ENCODE measurements around the gene ARHGAP40. TPM values are rescaled to one million over a fixed set of nuclear protein-coding genes. Genes with fewer than 3 reads are reported as not detected.

ARHGAP40 gene
- total RNA-seq, 2 experiments from 2014 or later = not detected

DNA sequence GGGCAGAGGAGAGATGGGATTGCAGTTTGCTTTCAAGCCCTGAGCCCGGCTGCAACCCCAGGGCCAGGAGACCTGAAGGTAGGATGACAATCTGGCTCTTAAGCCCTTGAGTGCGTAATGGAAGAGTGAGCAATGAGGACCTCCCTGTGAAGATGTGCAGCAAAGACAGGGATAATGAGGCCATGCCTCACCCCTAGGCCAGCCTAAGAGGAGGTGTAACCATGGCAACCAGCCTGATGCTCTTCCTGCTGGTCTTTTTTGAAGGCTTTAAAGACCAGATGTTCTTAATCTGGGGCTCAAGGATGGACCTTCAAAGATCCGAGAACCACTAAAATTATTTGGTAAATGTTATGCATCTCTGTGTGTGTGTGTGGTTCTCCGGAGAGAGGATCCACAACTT is 8.2 kb downstream of the ARHGAP40 start:
- H3K9me3 Mint-ChIP-seq = no peaks in the 10 kb centered on the region
- H3K27ac Mint-ChIP-seq = no peak overlapping the region
- peaks cover 27% of the 10 kb centered on the region for H3K27me3 Mint-ChIP-seq (ENCODE audit: low read depth)
- no peak overlapping the region for H3K4me3 Mint-ChIP-seq
- CTCF ChIA-PET = no interaction called here
- no peaks in the 10 kb centered on the region for H3K36me3 Mint-ChIP-seq (ENCODE audit: low read depth)
- no peaks in the 10 kb centered on the region for H3K4me1 Mint-ChIP-seq (ENCODE audit: low read depth)
- intact Hi-C loops (cut with micrococcal nuclease) = no loop called here
- no peak for DNase-seq

- CTCF ChIA-PET = interaction anchor here (0.6 kb wide), 1 partner anchor 124 kb away, joined by 4 read pairs; no protein-coding TSS in a partner anchor
- no peaks in the 10 kb centered on the region for H3K36me3 Mint-ChIP-seq (ENCODE audit: low read depth)
- intact Hi-C loops (cut with micrococcal nuclease) = no loop called here
- H3K4me3 Mint-ChIP-seq = no peak overlapping the region
- peaks cover 21% of the 10 kb centered on the region for H3K27me3 Mint-ChIP-seq (ENCODE audit: low read depth)
- H3K9me3 Mint-ChIP-seq = no peaks in the 10 kb centered on the region
- no peak overlapping the region for H3K27ac Mint-ChIP-seq
- H3K4me1 Mint-ChIP-seq (ENCODE audit: low read depth) = no peaks in the 10 kb centered on the region
- DNase-seq = no peak
Observed at GRCh38 chr20:38610521-38610920, 8.9 kb downstream of the ARHGAP40 start.

- Mint-ChIP-seq H3K4me3 (no peak overlapping the region), H3K36me3 (ENCODE audit: low read depth) (no peaks in the 10 kb centered on the region), H3K27me3 (ENCODE audit: low read depth) (peaks cover 11% of the 10 kb centered on the region), H3K9me3 (no peaks in the 10 kb centered on the region), H3K27ac (no peak overlapping the region), H3K4me1 (ENCODE audit: low read depth) (no peaks in the 10 kb centered on the region)
- intact Hi-C loops (cut with micrococcal nuclease) = no loop called here
- CTCF ChIA-PET = interaction anchor here (1.5 kb wide), 1 partner anchor 21 kb away, joined by 4 read pairs; no protein-coding TSS in a partner anchor
- no peak for DNase-seq
Observed at GRCh38 chr20:38612751-38613515, 11.3 kb downstream of the ARHGAP40 start.

DNA sequence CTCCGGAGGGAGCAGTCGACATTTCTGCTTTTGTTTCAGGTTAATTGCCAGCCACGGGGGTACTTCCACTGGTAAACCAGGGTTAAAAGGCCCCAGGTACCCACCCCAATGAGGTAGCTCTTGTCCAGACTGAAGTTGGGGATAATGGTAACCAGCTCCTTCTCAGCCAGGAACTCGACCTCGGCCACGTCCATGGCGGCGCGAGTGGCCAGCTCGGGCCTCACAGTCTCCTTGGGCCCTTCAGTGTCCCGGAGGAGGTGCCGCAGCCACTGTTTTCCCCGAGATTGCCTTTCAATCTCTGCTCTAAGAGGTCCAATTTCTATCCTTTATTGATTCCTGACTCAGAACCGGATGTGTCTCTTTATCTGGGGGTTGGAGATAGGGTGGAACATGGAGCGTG is 13.7 kb downstream of the ARHGAP40 start:
- Mint-ChIP-seq H3K27ac (no peak overlapping the region), H3K36me3 (ENCODE audit: low read depth) (no peaks in the 10 kb centered on the region), H3K4me3 (no peak overlapping the region), H3K27me3 (ENCODE audit: low read depth) (peaks cover 9% of the 10 kb centered on the region), H3K4me1 (ENCODE audit: low read depth) (no peaks in the 10 kb centered on the region), H3K9me3 (no peaks in the 10 kb centered on the region)
- intact Hi-C loops (cut with micrococcal nuclease) = no loop called here
- DNase-seq = no peak
- CTCF ChIA-PET = interaction anchor here (0.6 kb wide), 1 partner anchor 26 kb away, joined by 3 read pairs; no protein-coding TSS in a partner anchor

DNA sequence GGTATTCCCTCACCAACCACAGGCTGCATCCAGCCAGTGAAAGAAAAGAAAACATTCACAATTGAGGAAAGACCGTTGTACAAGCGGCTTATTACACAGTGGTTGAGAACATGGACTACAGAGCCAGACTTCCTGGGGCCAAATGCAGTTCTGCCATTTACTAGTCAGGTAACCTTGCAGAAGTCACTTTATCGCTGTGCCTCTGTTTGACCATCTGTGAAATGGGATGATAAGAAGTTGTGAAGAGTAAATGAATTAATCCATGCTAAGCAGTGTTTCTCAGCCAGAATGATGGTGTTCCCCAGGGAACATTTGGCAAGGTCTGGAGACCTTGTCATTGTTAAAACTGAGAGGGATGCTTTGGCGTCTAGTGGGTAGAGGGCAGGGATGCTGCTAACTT is 14.8 kb downstream of the ARHGAP40 start:
- Mint-ChIP-seq H3K27me3 (ENCODE audit: low read depth) (peaks cover 11% of the 10 kb centered on the region), H3K9me3 (no peaks in the 10 kb centered on the region), H3K36me3 (ENCODE audit: low read depth) (no peaks in the 10 kb centered on the region), H3K4me3 (no peak overlapping the region), H3K27ac (no peak overlapping the region), H3K4me1 (ENCODE audit: low read depth) (no peaks in the 10 kb centered on the region)
- intact Hi-C loops (cut with micrococcal nuclease) = no loop called here
- no peak for DNase-seq
- CTCF ChIA-PET = no interaction called here

GRCh38 chr20:38617011-38617829 is 15.6 kb downstream of the ARHGAP40 start:
- CTCF ChIA-PET = no interaction called here
- intact Hi-C loops (cut with micrococcal nuclease) = no loop called here
- no peak overlapping the region for H3K4me3 Mint-ChIP-seq
- no peak overlapping the region for H3K27ac Mint-ChIP-seq
- peaks cover 11% of the 10 kb centered on the region for H3K27me3 Mint-ChIP-seq (ENCODE audit: low read depth)
- H3K9me3 Mint-ChIP-seq = no peaks in the 10 kb centered on the region
- no peaks in the 10 kb centered on the region for H3K36me3 Mint-ChIP-seq (ENCODE audit: low read depth)
- no peak for DNase-seq
- no peaks in the 10 kb centered on the region for H3K4me1 Mint-ChIP-seq (ENCODE audit: low read depth)

GRCh38 chr20:38617830-38618196 is 16.2 kb downstream of the ARHGAP40 start:
- Mint-ChIP-seq H3K4me1 (ENCODE audit: low read depth) (no peaks in the 10 kb centered on the region), H3K27ac (no peak overlapping the region), H3K27me3 (ENCODE audit: low read depth) (peaks cover 11% of the 10 kb centered on the region), H3K9me3 (no peaks in the 10 kb centered on the region), H3K4me3 (no peak overlapping the region), H3K36me3 (ENCODE audit: low read depth) (no peaks in the 10 kb centered on the region)
- intact Hi-C loops (cut with micrococcal nuclease) = no loop called here
- CTCF ChIA-PET = no interaction called here
- no peak for DNase-seq

GRCh38 chr20:38620441-38620840 is 18.8 kb downstream of the ARHGAP40 start:
- DNase-seq = no peak
- H3K27ac Mint-ChIP-seq = no peak overlapping the region
- CTCF ChIA-PET = no interaction called here
- no peaks in the 10 kb centered on the region for H3K4me1 Mint-ChIP-seq (ENCODE audit: low read depth)
- peaks cover 9% of the 10 kb centered on the region for H3K9me3 Mint-ChIP-seq
- H3K4me3 Mint-ChIP-seq = no peak overlapping the region
- peaks cover 9% of the 10 kb centered on the region for H3K27me3 Mint-ChIP-seq (ENCODE audit: low read depth)
- intact Hi-C loops (cut with micrococcal nuclease) = no loop called here
- H3K36me3 Mint-ChIP-seq (ENCODE audit: low read depth) = no peaks in the 10 kb centered on the region

DNA sequence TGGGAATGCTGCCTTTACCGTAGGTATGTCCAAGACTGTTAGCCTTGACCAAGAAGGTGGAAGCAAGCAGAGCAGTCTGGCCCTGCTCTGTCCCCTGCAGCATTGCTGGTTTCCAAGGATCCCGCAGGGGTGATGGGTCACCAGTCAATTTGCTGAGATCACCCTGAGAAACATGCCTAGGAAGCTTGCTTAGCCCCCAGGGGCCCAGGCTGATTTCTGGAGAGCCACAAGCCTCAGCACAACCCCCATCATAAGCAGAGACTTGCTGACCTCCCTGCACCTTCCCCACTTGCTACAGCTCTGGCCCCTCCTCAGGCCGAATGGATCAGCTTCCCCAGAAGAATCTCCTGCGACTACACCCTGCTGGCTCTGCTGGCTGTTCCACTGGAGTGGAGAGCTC is 21.5 kb downstream of the ARHGAP40 start:
- H3K4me1 Mint-ChIP-seq (ENCODE audit: low read depth) = no peaks in the 10 kb centered on the region
- H3K27me3 Mint-ChIP-seq (ENCODE audit: low read depth) = peaks cover 2% of the 10 kb centered on the region
- no peak overlapping the region for H3K4me3 Mint-ChIP-seq
- intact Hi-C loops (cut with micrococcal nuclease) = no loop called here
- H3K36me3 Mint-ChIP-seq (ENCODE audit: low read depth) = no peaks in the 10 kb centered on the region
- no peak for DNase-seq
- CTCF ChIA-PET = interaction anchor here (1.2 kb wide), 1 partner anchor 11 kb away, joined by 3 read pairs; no protein-coding TSS in a partner anchor
- H3K27ac Mint-ChIP-seq = no peak overlapping the region
- H3K9me3 Mint-ChIP-seq = peaks cover 9% of the 10 kb centered on the region

DNA sequence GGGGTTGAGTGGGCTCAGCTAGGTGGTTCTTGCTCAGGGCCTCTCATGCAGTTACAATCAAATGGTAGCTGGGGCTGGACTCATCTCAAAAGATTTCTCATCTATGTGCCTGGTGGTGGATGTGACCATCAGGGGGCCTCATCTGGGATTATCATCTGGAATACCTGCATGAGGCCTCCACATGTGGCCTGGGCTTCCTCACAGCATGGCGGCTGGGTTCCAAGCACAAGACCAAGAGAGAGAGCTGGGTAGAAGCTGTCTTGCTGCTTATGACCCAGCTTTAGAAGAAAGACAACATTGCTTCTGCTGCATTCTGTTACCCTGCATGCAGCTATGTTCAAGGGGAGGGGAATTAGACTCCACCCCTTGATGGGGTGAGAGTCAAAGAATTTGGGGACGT is 22.5 kb downstream of the ARHGAP40 start:
- Mint-ChIP-seq H3K9me3 (peaks cover 9% of the 10 kb centered on the region), H3K27me3 (ENCODE audit: low read depth) (peaks cover 2% of the 10 kb centered on the region), H3K27ac (no peak overlapping the region), H3K4me1 (ENCODE audit: low read depth) (no peaks in the 10 kb centered on the region), H3K4me3 (no peak overlapping the region), H3K36me3 (ENCODE audit: low read depth) (no peaks in the 10 kb centered on the region)
- CTCF ChIA-PET = no interaction called here
- DNase-seq = no peak
- intact Hi-C loops (cut with micrococcal nuclease) = no loop called here

DNA sequence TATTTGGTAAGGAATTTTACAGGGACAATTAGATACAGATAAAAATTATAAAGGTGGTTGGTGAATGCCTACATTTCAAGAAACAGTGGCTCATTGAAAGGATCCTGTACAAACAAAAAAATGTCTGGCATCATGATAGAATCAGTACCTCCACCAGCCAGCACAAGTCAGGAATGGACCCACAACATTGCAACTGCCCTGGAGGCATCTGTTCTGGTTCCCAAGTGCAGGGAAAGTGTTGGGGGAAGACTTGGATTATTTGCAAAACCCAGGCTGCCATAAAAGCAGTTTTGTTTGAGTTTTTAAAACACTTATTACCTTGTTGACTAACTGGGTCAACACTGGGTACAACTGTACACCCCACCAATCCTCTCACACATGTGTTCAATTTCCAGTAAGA is 24.3 kb downstream of the ARHGAP40 start:
- Mint-ChIP-seq H3K4me1 (ENCODE audit: low read depth) (no peaks in the 10 kb centered on the region), H3K27me3 (ENCODE audit: low read depth) (peaks cover under 1% of the 10 kb centered on the region), H3K27ac (no peak overlapping the region), H3K36me3 (ENCODE audit: low read depth) (no peaks in the 10 kb centered on the region), H3K4me3 (no peak overlapping the region), H3K9me3 (peaks cover 9% of the 10 kb centered on the region)
- no peak for DNase-seq
- CTCF ChIA-PET = no interaction called here
- intact Hi-C loops (cut with micrococcal nuclease) = no loop called here

DNA sequence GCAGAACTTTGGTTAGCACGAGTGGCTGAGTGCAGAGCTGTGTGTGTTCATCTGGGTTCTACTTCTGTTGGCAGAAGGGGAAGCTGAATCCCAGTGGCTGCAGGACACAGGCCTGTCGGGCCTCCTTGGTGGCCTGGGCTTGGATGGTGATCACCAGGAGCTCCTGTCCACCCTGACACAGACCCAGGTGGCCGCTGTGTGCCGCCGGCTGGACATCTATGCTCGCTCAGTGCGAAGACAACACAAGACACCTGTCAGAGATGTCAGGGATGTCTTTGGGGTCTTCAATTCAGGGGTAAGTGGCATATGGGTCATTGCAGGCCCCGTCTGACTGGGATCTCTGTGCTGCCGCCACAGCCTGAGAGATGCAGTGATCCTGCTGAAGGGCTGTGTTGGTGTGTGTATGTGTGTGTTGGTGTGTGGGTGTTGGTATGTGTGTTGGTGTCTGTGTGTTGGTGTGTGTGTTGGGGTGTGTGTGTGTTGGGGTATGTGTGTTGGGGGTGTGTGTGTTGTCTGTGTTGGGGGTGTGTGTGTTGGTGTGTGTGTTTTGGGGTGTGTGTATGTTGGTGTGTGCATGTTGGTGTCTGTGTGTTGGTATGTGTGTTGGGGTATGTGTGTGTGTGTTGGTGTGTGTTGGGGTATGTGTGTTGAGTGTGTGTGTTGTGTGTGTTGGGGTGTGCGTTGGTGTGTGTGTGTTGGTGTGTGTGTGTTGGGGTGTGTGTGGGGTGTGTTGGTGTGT is 25.5 kb downstream of the ARHGAP40 start:
- Mint-ChIP-seq H3K27ac (no peak overlapping the region), H3K4me1 (ENCODE audit: low read depth) (no peaks in the 10 kb centered on the region), H3K36me3 (ENCODE audit: low read depth) (no peaks in the 10 kb centered on the region), H3K9me3 (peaks cover 9% of the 10 kb centered on the region), H3K4me3 (no peak overlapping the region), H3K27me3 (ENCODE audit: low read depth) (no peaks in the 10 kb centered on the region)
- intact Hi-C loops (cut with micrococcal nuclease) = no loop called here
- CTCF ChIA-PET = no interaction called here
- DNase-seq = no peak

All from activated naive CD4-positive, alpha-beta T cell treated with anti-CD3 and anti-CD28 coated beads for 36 hours (primary cell).